Globus pallidus (tissue), 1 donor: ENCODE data around the gene APOF.
"Not testable (repeated sequence)": the region's sequence is repeated elsewhere in the genome, so short reads cannot be mapped to it uniquely, and the experiment has no call there.

Source experiments
- DNase-seq: peaks from one replicate; pipeline ENCODE4 v3.0.0-alpha.2; 2015; ENCODE audit warnings: low spot score

Gene APOF

GRCh38 chr12:56332512-56333196, 30.0 kb downstream of the APOF start:
- no peak for DNase-seq

GRCh38 chr12:56330936-56331490, 31.6 kb downstream of the APOF start:
- no peak for DNase-seq

DNA sequence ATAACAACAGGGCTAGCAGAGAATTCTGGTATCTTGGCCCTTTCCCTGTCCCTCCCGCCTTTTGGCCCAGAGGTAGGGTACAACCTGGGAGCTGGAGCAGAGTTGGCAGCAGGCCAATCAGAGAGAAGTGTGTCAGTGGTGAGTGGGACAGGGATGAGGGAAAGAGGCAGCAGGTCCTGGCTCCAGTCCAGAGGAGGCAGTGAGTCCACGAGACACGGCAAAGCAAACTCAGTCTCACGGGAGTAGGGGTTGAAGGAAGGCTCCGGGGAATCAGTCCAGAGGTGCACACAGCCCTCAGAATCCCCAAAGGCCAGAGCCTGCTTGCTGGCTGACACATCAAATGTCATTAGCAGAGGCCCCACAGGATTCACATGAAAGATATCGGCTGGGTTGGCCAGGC, 36.1 kb downstream of the APOF start:
- DNase-seq: no peak

GRCh38 chr12:56326126-56326525, 36.5 kb downstream of the APOF start:
- DNase-seq: no peak

DNA sequence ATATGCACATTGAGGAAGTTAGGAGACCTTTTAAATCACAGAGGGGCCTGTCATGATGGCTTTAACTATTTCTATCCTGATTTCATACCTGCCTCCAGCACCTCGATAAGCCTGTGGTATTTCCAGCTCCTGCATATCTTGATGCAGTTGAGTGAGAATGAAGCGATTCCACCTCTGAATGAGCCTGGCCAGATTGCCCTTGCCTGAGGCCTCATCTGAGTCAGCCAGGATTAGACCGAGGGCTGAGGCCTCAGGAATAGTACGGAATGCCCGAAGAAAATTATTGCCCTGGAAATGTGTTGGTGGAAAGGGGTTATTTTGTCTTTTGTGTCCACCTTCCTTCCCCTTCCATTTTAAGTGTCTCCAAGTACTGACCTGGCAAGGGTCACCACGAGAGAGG, 38.5 kb downstream of the APOF start:
- no peak for DNase-seq

GRCh38 chr12:56321610-56322009, 41.0 kb downstream of the APOF start:
- not testable (repeated sequence) for DNase-seq

DNA sequence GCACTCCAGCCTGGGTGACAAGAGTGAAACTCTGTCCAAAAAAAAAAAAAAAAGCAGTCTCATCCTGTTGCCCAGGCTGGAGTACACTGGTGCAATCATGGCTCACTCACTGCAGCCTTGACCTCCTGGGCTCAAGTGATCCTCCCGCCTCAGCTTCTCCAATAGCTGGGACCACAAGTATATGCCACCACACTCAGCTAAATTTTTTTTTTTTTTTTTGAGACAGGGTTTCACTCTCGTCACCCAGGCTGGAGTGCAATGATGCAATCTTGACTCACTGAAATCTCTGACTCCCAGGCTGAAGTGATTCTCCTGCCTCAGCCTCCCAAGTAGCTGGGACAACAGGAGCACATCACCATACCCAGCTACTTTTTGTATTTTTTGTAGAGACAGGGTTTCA, 41.6 kb downstream of the APOF start:
- DNase-seq: no peak

GRCh38 chr12:56317675-56318074, 45.0 kb downstream of the APOF start:
- DNase-seq: no peak

- DNase-seq: peak; percentile 95
These were observed 46.8 kb downstream of the APOF start, which contains the start of gene CNPY2 for GRCh38 chr12:56315622-56316473. CNPY2 (minus strand) TSS chr12:56315988; CDS start chr12:56315217, 771 bp downstream.

DNA sequence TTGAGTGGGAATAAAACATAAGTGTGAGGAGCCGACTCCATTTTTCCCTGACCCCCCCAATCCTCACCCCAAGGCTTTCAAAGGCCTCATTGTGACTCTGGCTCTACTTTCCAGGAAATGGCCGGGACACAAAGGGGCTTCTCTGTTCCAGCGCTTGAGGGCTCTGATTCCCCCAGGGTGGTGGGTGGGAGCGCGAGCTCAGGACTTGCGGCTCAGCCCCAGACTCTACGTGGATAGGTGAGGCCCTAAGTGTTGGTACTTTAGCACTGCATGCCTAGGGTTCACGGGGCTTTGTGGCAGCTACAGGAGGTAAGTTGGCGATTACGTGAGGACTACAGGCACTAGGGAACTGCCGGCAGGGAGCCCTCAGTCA, 47.4 kb downstream of the APOF start:
- DNase-seq: peak; percentile 81

GRCh38 chr12:56311003-56311402, 51.7 kb downstream of the APOF start:
- no peak for DNase-seq
